PC-9 (cell line): ENCODE measurements around the gene SPINK13.

ENCODE experiments used
- EZH2 ChIP-seq: fragments of 200-600 bp; sonication (generic); IDR thresholded peaks from 2 replicates; pipeline ENCODE4 v1.8.0; 2017; ENCODE audit warnings: antibody characterized with exemption, low read depth
- TF ChIP-seq, protein P1 (sequence below): fragments of 200-600 bp; sonication (generic); conservative IDR thresholded peaks from 2 replicates; pipeline ENCODE4 v1.6.1; 2017; ENCODE audit warnings: mixed run types, antibody characterized with exemption, mild to moderate bottlenecking, moderate library complexity

DNA sequence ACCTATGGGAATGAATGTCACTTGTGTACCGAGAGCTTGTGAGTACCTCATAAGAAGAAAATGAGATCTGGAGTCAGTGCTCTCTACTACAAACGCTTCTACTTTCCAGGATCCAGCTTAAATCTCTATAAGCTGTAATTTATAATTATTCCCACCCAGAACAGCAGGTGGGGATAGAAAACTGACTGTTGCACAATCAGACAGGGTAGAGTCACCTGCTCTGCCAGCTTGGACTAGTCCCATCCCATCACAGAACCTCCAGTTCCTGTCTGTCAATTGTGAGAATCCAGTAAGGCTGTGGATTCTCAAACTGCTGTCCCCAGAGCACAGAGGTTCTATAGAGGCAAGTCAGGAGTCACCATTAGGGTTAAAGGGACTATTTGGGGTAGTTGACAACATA is 45.6 kb downstream of the SPINK13 start:
- TF ChIP-seq, protein P1, sequence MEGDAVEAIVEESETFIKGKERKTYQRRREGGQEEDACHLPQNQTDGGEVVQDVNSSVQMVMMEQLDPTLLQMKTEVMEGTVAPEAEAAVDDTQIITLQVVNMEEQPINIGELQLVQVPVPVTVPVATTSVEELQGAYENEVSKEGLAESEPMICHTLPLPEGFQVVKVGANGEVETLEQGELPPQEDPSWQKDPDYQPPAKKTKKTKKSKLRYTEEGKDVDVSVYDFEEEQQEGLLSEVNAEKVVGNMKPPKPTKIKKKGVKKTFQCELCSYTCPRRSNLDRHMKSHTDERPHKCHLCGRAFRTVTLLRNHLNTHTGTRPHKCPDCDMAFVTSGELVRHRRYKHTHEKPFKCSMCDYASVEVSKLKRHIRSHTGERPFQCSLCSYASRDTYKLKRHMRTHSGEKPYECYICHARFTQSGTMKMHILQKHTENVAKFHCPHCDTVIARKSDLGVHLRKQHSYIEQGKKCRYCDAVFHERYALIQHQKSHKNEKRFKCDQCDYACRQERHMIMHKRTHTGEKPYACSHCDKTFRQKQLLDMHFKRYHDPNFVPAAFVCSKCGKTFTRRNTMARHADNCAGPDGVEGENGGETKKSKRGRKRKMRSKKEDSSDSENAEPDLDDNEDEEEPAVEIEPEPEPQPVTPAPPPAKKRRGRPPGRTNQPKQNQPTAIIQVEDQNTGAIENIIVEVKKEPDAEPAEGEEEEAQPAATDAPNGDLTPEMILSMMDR: no peak
- TF ChIP-seq EZH2: no peak
